Gastroesophageal sphincter (tissue), 3 donors: ENCODE measurements around the gene SECISBP2L.

Experiments used
- CTCF ChIP-seq, 4 experiments: fragments of 200-600 bp in 2 of 4; fragments of 450-650 bp in 2 of 4; sonication (generic) in 1 of 4; IDR thresholded peaks; one replicate each; pipeline ENCODE4 v1.5.1; 2017 to 2019; ENCODE audit warnings: antibody characterized with exemption in 4 of 4, mild to moderate bottlenecking in 2 of 4, moderate library complexity in 2 of 4
- POLR2AphosphoS5 ChIP-seq: sonication (generic); formaldehyde crosslinking; IDR thresholded peaks from one replicate; pipeline ENCODE4 v1.6.1; 2017; ENCODE audit warnings: antibody characterized with exemption

- TF ChIP-seq CTCF (IDR thresholded peaks at IDR 0.05) (no peak), POLR2AphosphoS5 (no peak)
Observed at GRCh38 chr15:49040151-49040550, 6.1 kb downstream of the SECISBP2L start.
